Astrocyte (in vitro differentiated cells and primary cell): ENCODE results near the gene DYNC1LI2. TPM values are rescaled to one million over a fixed set of nuclear protein-coding genes. Genes with fewer than 3 reads are reported as not detected.

Source experiments
- DNase-seq: peaks from one replicate; pipeline ENCODE4 v3.0.0-alpha.2; 2010; ENCODE audit warnings: low read depth
- FAIRE-seq: peaks from 2 replicates; lab custom pipeline; 2011; peaks lifted over from hg19 to GRCh38; lab: Jason Lieb, UNC
- H2AFZ ChIP-seq: 2 replicates; pipeline ENCODE4 v1.6.0; 2012; ENCODE audit warnings: low read depth, low read length, inconsistent platforms
- H3K27ac ChIP-seq: 2 replicates; pipeline ENCODE4 v1.5.1; 2011; ENCODE audit warnings: low read depth, low read length, inconsistent platforms
- H3K27me3 ChIP-seq: 2 replicates; pipeline ENCODE4 v1.6.0; 2011; ENCODE audit warnings: low read length, inconsistent platforms; ENCODE audit not compliant: insufficient read depth
- H3K36me3 ChIP-seq: 2 replicates; pipeline ENCODE4 v1.5.1; 2011; ENCODE audit warnings: low read length, inconsistent platforms; ENCODE audit not compliant: insufficient read depth
- H3K4me1 ChIP-seq: 2 replicates; pipeline ENCODE4 v1.5.1; 2011; ENCODE audit warnings: low read length, inconsistent platforms; ENCODE audit not compliant: insufficient read depth
- H3K4me2 ChIP-seq: 2 replicates; pipeline ENCODE4 v1.6.0; 2012; ENCODE audit warnings: low read length, inconsistent platforms
- H3K4me3 ChIP-seq: 2 replicates; pipeline ENCODE4 v1.5.1; 2011; ENCODE audit warnings: low read depth, mild to moderate bottlenecking, low read length, inconsistent platforms; ENCODE audit not compliant: insufficient read depth
- H3K79me2 ChIP-seq: 2 replicates; pipeline ENCODE4 v1.6.0; 2012; ENCODE audit warnings: mild to moderate bottlenecking, low read length, inconsistent platforms; ENCODE audit not compliant: insufficient read depth
- H3K9ac ChIP-seq: 2 replicates; pipeline ENCODE4 v1.6.0; 2012; ENCODE audit warnings: mild to moderate bottlenecking, low read length, inconsistent platforms
- H3K9me3 ChIP-seq: 2 replicates; pipeline ENCODE4 v1.5.1; 2012; ENCODE audit warnings: low read depth, mild to moderate bottlenecking, low read length, inconsistent platforms; ENCODE audit not compliant: insufficient read depth
- H4K20me1 ChIP-seq: 2 replicates; pipeline ENCODE4 v1.6.0; 2012; ENCODE audit warnings: low read length, inconsistent platforms; ENCODE audit not compliant: insufficient read depth
- H3K27ac Mint-ChIP-seq: one replicate; pipeline ENCODE4 v1.8.0; 2021; ENCODE audit warnings: mild to moderate bottlenecking, mixed read lengths; ENCODE audit not compliant: unreplicated experiment
- H3K27me3 Mint-ChIP-seq: one replicate; pipeline ENCODE4 v1.8.0; 2021; ENCODE audit warnings: low read depth, mixed read lengths; ENCODE audit not compliant: unreplicated experiment
- H3K36me3 Mint-ChIP-seq: one replicate; pipeline ENCODE4 v1.8.0; 2021; ENCODE audit warnings: low read depth, mixed read lengths; ENCODE audit not compliant: unreplicated experiment
- H3K4me1 Mint-ChIP-seq: one replicate; pipeline ENCODE4 v1.8.0; 2021; ENCODE audit warnings: low read depth, mixed read lengths; ENCODE audit not compliant: unreplicated experiment
- H3K4me3 Mint-ChIP-seq: one replicate; pipeline ENCODE4 v1.8.0; 2021; ENCODE audit warnings: mild to moderate bottlenecking, moderate library complexity, mixed read lengths; ENCODE audit not compliant: unreplicated experiment
- H3K9me3 Mint-ChIP-seq: one replicate; pipeline ENCODE4 v1.8.0; 2021; ENCODE audit warnings: mild to moderate bottlenecking, mixed read lengths; ENCODE audit not compliant: unreplicated experiment
- CTCF ChIP-seq: IDR thresholded peaks from 2 replicates; pipeline ENCODE4 v1.5.1; 2011; ENCODE audit warnings: low read depth, mild to moderate bottlenecking, inconsistent platforms, low read length, moderate library complexity; ENCODE audit not compliant: insufficient read depth
- EZH2 ChIP-seq: IDR thresholded peaks from 2 replicates; pipeline ENCODE4 v1.6.1; 2012; ENCODE audit warnings: mild to moderate bottlenecking, low read length, inconsistent platforms; ENCODE audit not compliant: insufficient read depth
- total RNA-seq: library from RNA; stranded (reverse); gene quantifications from 2 replicates; pipeline ENCODE4 v1.2.1, GENCODE V29; 2021

DYNC1LI2 gene
- total RNA-seq, 1 donor from 2014 or later = 150 TPM

- H3K4me3 Mint-ChIP-seq = no peak overlapping the region
- no peaks in the 10 kb centered on the region for H3K4me1 Mint-ChIP-seq
- no peak overlapping the region for H3K27ac ChIP-seq
- H3K27ac Mint-ChIP-seq = no peak overlapping the region
- no peak overlapping the region for H3K4me2 ChIP-seq
- H4K20me1 ChIP-seq = peaks cover 5% of the 10 kb centered on the region
- H3K27me3 ChIP-seq = no peaks in the 10 kb centered on the region
- H3K9me3 Mint-ChIP-seq = no peaks in the 10 kb centered on the region
- H3K36me3 Mint-ChIP-seq = peaks cover 2% of the 10 kb centered on the region
- H3K4me1 ChIP-seq = no peaks in the 10 kb centered on the region
- H3K4me3 ChIP-seq = no peak overlapping the region
- H3K27me3 Mint-ChIP-seq = no peaks in the 10 kb centered on the region
- H3K9ac ChIP-seq = no peak overlapping the region
- H3K79me2 ChIP-seq = no peaks in the 10 kb centered on the region
- TF ChIP-seq CTCF (no peak), EZH2 (no peak)
- no peak overlapping the region for H2AFZ ChIP-seq
- H3K36me3 ChIP-seq = no peaks in the 10 kb centered on the region
- H3K9me3 ChIP-seq = no peaks in the 10 kb centered on the region
- FAIRE-seq = no peak
- no peak for DNase-seq
These were observed 77.7 kb downstream of the DYNC1LI2 start for GRCh38 chr16:66673691-66674090.

Other genes starting within 250 kb of the DYNC1LI2 start
- gene TK2, start 201.5 kb downstream of the DYNC1LI2 start, total RNA-seq = 12.4 and 16.5 TPM in 2 replicates
- gene CKLF, start 199.0 kb downstream of the DYNC1LI2 start, total RNA-seq = 24.5 and 27.9 TPM in 2 replicates
- 2.7 and 6.4 TPM in 2 replicates for gene CMTM1, start 185.2 kb downstream of the DYNC1LI2 start, total RNA-seq
- gene CMTM2, start 172.1 kb downstream of the DYNC1LI2 start, total RNA-seq = not detected in 2 replicates
- 62.0 and 62.4 TPM in 2 replicates for gene CMTM3, start 146.9 kb downstream of the DYNC1LI2 start, total RNA-seq
- 20.2 and 20.9 TPM in 2 replicates for gene CMTM4, start 54.9 kb downstream of the DYNC1LI2 start, total RNA-seq
- gene TERB1, start 50.0 kb upstream of the DYNC1LI2 start, total RNA-seq = 0.16 and 0.50 TPM in 2 replicates
- gene NAE1, start 79.4 kb upstream of the DYNC1LI2 start, total RNA-seq = 55.0 and 65.0 TPM in 2 replicates
- not detected in 2 replicates for gene CA7, start 92.8 kb upstream of the DYNC1LI2 start, total RNA-seq
- gene PDP2, start 128.9 kb upstream of the DYNC1LI2 start, total RNA-seq = 12.1 and 16.8 TPM in 2 replicates
- gene CDH16, start 167.3 kb upstream of the DYNC1LI2 start, total RNA-seq = not detected in 2 replicates
- 10.2 and 12.1 TPM in 2 replicates for gene RRAD, start 173.9 kb upstream of the DYNC1LI2 start, total RNA-seq
- 69.5 and 75.6 TPM in 2 replicates for gene CIAO2B, start 182.8 kb upstream of the DYNC1LI2 start, total RNA-seq
- gene CES2, start 183.9 kb upstream of the DYNC1LI2 start, total RNA-seq = 22.9 and 28.8 TPM in 2 replicates
- gene CES3, start 209.7 kb upstream of the DYNC1LI2 start, total RNA-seq = 0.77 and 1.5 TPM in 2 replicates
- 1.2 TPM in 2 replicates for gene CES4A, start 237.0 kb upstream of the DYNC1LI2 start, total RNA-seq